Measurements from ENCODE around the gene ZNF792.
"Not testable (repeated sequence)": the region's sequence is repeated elsewhere in the genome, so short reads cannot be mapped to it uniquely, and the experiment has no call there.

DNA sequence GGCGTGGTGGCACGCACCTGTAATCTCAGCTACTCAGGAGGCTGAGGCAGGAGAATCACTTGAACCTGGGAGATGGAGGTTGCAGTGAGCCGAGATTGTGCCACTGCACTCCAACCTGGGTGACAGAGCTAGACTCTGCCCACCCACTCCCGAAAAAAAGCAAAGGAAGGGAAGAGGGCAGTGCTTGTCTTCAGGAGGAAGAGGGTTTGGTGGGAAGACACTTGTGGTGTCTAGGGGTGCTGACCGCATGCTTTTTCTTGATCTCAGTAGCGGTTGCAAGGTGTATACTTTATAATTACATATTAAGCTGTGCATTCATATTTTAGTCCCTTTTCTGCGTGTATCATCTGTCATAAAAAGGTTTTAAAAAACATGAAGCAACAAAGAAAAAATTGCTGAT lies 28.6 kb upstream of the ZNF792 start:
- TF ChIP-seq POLR2AphosphoS5, POLR2A, EP300 (IDR thresholded peaks at IDR 0.05): not testable (repeated sequence)
- TF ChIP-seq, protein P1, sequence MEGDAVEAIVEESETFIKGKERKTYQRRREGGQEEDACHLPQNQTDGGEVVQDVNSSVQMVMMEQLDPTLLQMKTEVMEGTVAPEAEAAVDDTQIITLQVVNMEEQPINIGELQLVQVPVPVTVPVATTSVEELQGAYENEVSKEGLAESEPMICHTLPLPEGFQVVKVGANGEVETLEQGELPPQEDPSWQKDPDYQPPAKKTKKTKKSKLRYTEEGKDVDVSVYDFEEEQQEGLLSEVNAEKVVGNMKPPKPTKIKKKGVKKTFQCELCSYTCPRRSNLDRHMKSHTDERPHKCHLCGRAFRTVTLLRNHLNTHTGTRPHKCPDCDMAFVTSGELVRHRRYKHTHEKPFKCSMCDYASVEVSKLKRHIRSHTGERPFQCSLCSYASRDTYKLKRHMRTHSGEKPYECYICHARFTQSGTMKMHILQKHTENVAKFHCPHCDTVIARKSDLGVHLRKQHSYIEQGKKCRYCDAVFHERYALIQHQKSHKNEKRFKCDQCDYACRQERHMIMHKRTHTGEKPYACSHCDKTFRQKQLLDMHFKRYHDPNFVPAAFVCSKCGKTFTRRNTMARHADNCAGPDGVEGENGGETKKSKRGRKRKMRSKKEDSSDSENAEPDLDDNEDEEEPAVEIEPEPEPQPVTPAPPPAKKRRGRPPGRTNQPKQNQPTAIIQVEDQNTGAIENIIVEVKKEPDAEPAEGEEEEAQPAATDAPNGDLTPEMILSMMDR (IDR thresholded peaks at IDR 0.05) = not testable (repeated sequence)
